Measurements from ENCODE around the gene NUDT15. TPM values are rescaled to one million over a fixed set of nuclear protein-coding genes. Genes with fewer than 3 reads are reported as not detected.

NUDT15 gene
- total RNA-seq, 6 experiments from 2014 or later, result 5.1 to 7.6 (median 6.3) TPM

- H3K36me3 ChIP-seq, result peaks cover 0 to 11% (median 2%) of the 10 kb centered on the region in 4 donors
- TF ChIP-seq CTCF (IDR thresholded peaks at IDR 0.05), result no peak
- no peak for TF ChIP-seq POLR2A (IDR thresholded peaks at IDR 0.05)
- DNase-seq (no peak), ATAC-seq (no peak)
- peaks cover 0 to 27% (median 13%) of the 10 kb centered on the region in 4 donors for H3K9me3 ChIP-seq
- intact Hi-C loops (cut with DNase I), result no loop called here
- no peak overlapping the region for H3K4me3 ChIP-seq
- H3K27me3 ChIP-seq, result no peaks in the 10 kb centered on the region
- no peaks in the 10 kb centered on the region for H3K4me1 ChIP-seq
- WGBS (ENCODE audit: insufficient coverage, low coverage, low lambda C conversion rate, missing lambda C conversion rate), result 94% methylated on average over 3 of the region's 3 CpGs
- no peak overlapping the region for H3K27ac ChIP-seq
Measured at GRCh38 chr13:48066310-48066989, 28.9 kb downstream of the NUDT15 start.

DNA sequence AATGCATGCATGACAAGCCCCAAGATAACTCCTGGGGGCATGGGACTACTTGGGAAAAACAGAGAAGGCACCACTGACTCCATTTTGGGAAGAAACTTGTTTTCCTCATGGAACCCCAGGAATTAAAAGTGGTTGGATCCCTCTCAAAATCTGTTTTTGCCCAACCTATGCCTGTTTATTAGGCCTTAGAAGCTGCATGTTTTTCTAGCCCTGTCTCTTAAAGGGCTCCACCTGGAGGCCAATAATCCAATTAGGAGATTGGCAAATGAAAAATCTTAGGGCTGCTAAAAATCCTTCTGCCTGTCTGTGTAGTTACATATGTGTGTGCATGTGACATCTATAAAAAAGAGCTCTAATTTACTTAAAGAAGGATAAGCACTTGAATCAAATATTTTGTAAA is 30.5 kb downstream of the NUDT15 start:
- TF ChIP-seq CTCF (IDR thresholded peaks at IDR 0.05), result no peak
- no peak for TF ChIP-seq POLR2A (IDR thresholded peaks at IDR 0.05)
- Histone ChIP-seq H3K4me3 (no peak overlapping the region), H3K9me3 (peaks cover 0 to 28% (median 13%) of the 10 kb centered on the region in 4 donors), H3K27me3 (no peaks in the 10 kb centered on the region), H3K36me3 (peaks cover 0 to 22% (median 6%) of the 10 kb centered on the region in 4 donors), H3K4me1 (no peaks in the 10 kb centered on the region), H3K27ac (no peak overlapping the region)
- no peak for ATAC-seq
- DNase-seq, result no peak
- intact Hi-C loops (cut with DNase I), result no loop called here

GRCh38 chr13:48068952-48069351 is 31.4 kb downstream of the NUDT15 start:
- WGBS (ENCODE audit: insufficient coverage, low coverage, low lambda C conversion rate, missing lambda C conversion rate), result 93% methylated on average over 2 of the region's 2 CpGs
- Histone ChIP-seq H3K4me1 (no peaks in the 10 kb centered on the region), H3K9me3 (peaks cover 0 to 28% (median 13%) of the 10 kb centered on the region in 4 donors), H3K36me3 (peaks cover 0 to 22% (median 6%) of the 10 kb centered on the region in 4 donors), H3K27me3 (no peaks in the 10 kb centered on the region), H3K4me3 (no peak overlapping the region), H3K27ac (no peak overlapping the region)
- DNase-seq (no peak), ATAC-seq (no peak)
- TF ChIP-seq POLR2A (IDR thresholded peaks at IDR 0.05), result no peak
- TF ChIP-seq CTCF (IDR thresholded peaks at IDR 0.05), result no peak
- intact Hi-C loops (cut with DNase I), result no loop called here

GRCh38 chr13:48069573-48069972 is 32.0 kb downstream of the NUDT15 start:
- Histone ChIP-seq H3K36me3 (peaks cover 0 to 22% (median 6%) of the 10 kb centered on the region in 4 donors), H3K9me3 (peaks cover 0 to 28% (median 13%) of the 10 kb centered on the region in 4 donors), H3K4me1 (no peaks in the 10 kb centered on the region), H3K27ac (no peak overlapping the region), H3K4me3 (no peak overlapping the region), H3K27me3 (no peaks in the 10 kb centered on the region)
- no peak for ATAC-seq
- 95% methylated on average over 1 of the region's 1 CpG for WGBS (ENCODE audit: insufficient coverage, low coverage, low lambda C conversion rate, missing lambda C conversion rate)
- intact Hi-C loops (cut with DNase I), result no loop called here
- DNase-seq, result no peak
- no peak for TF ChIP-seq CTCF (IDR thresholded peaks at IDR 0.05)
- no peak for TF ChIP-seq POLR2A (IDR thresholded peaks at IDR 0.05)
